ENCODE data around the gene TP53I13. TPM values are rescaled to one million over a fixed set of nuclear protein-coding genes. Genes with fewer than 3 reads are reported as not detected.
"Not testable (repeated sequence)": the region's sequence is repeated elsewhere in the genome, so short reads cannot be mapped to it uniquely, and the experiment has no call there.

The TP53I13 gene
- polyA plus RNA-seq, 2 of the 4 experiments (the other 2 are of a cell fraction), result 27.5 to 57.8 TPM

DNA sequence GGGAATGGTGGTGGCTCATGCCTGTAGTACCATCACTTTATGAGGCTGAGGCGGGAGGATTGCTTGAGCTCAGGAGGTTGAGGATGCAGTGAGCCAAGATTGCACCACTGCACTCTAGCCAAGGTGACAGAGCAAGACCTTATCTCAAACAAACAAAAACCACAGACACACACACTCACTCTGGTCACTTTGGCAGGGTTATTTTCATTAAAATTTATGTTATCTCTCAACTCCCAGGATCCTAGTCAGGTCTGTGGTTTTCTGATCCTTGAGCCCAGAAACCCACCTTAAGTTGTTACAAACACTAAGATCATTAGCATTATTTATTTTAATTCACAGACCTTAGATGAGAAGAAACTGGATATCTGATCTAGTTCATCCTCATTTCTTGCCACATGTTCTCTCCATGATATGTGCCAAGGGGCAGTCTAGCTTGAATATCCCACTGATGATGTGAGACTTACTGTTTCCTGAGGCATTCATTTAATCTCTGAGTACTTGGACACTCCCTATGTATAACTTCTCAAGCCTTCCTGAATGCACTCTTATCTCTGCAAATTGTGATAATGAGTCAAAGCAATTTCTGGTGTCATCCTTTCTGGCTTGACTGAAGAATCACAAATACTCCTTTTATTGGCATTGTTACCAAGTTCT, 11.3 kb upstream of the TP53I13 start:
- TF ChIP-seq, protein P1, sequence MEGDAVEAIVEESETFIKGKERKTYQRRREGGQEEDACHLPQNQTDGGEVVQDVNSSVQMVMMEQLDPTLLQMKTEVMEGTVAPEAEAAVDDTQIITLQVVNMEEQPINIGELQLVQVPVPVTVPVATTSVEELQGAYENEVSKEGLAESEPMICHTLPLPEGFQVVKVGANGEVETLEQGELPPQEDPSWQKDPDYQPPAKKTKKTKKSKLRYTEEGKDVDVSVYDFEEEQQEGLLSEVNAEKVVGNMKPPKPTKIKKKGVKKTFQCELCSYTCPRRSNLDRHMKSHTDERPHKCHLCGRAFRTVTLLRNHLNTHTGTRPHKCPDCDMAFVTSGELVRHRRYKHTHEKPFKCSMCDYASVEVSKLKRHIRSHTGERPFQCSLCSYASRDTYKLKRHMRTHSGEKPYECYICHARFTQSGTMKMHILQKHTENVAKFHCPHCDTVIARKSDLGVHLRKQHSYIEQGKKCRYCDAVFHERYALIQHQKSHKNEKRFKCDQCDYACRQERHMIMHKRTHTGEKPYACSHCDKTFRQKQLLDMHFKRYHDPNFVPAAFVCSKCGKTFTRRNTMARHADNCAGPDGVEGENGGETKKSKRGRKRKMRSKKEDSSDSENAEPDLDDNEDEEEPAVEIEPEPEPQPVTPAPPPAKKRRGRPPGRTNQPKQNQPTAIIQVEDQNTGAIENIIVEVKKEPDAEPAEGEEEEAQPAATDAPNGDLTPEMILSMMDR (IDR thresholded peaks at IDR 0.05), result no peak
- TF ChIP-seq JUN (IDR thresholded peaks at IDR 0.05), result 0 out of 5 replicates have a peak, but pooled peaks of 1 of the 2 experiments have one; percentile 21
- no peak for TF ChIP-seq POLR2A (IDR thresholded peaks at IDR 0.05; ENCODE audit: low read length)
- no peak for TF ChIP-seq NPAS2 (CRISPR knock-in tag; IDR thresholded peaks at IDR 0.05; ENCODE audit: borderline replicate concordance)
- TF ChIP-seq FOSL2 (IDR thresholded peaks at IDR 0.05), result no peak
- peak; percentile 4; the same call in 1 of the 2 replicates for TF ChIP-seq FOSL2 (CRISPR knock-in tag; IDR thresholded peaks at IDR 0.05)
- peaks cover 33% of the 10 kb centered on the region for H3K4me1 ChIP-seq
- POLR2A ChIA-PET, result interaction anchor here (1.4 to 2.3 kb wide), 2 partner anchors 9 to 24 kb away, joined by 3 to 10 read pairs; partner anchors contain the start of gene ABHD15
- peak overlapping the region in 1 of 2 experiments; percentile 20; a peak in 1 of 6 replicates for H3K27ac ChIP-seq
- FAIRE-seq, result no peak
- no peak for DNase-seq (ENCODE audit: low read depth in 1 of 2, low spot score in 1 of 2)
- CTCF ChIA-PET, result interaction anchor here (1.2 to 5.0 kb wide), 5 partner anchors 9 to 187 kb away, joined by 4 to 25 read pairs (median 11); no protein-coding TSS in a partner anchor
- ATAC-seq, result peak; percentile 21 to 53; a peak in 4 of 6 replicates
- H3K9me3 ChIP-seq, result no peaks in the 10 kb centered on the region
- H3K4me2 ChIP-seq, result peak overlapping the region; percentile 21; the same call in 2 of the 3 replicates
- WGBS (ENCODE audit: missing lambda C conversion rate), result 85% methylated on average over 1 of the region's 1 CpG
- H3K4me3 ChIP-seq, result no peak overlapping the region

DNA sequence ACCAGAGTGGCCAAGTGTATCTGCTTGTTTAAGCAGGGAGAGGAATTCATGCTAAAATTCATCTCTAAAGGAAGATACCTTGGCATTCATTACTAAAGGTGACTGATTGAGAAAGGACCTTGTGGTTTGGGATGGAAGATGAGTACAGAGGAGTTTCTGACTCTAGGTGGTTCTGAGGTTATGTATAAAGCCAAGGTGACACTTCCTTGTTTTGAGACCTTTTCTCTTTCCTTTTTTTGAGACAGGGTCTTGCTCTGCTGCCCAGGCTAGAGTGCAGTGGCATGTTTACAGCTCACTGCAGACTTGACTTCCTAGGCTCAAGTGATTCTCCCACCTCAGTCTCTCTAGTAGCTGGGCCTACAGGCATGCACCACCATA, 10.8 kb upstream of the TP53I13 start:
- DNase-seq (ENCODE audit: low read depth in 1 of 2, low spot score in 1 of 2) (no peak), ATAC-seq (no peak; a peak in 1 of 6 replicates), FAIRE-seq (peak; percentile 49)
- TF ChIP-seq ZSCAN20 (CRISPR knock-in tag; IDR thresholded peaks at IDR 0.05), result no peak
- Histone ChIP-seq H3K4me3 (no peak overlapping the region), H3K9me3 (no peaks in the 10 kb centered on the region), H3K27ac (0 out of 6 replicates have a peak overlapping the region, but pooled peaks of 1 of the 2 experiments have one; percentile 1), H3K4me2 (peak overlapping the region; percentile 21; the same call in 1 of the 3 replicates), H3K4me1 (peaks cover 33% of the 10 kb centered on the region)
- ChIA-PET POLR2A (interaction anchor here (1.4 to 2.3 kb wide), 2 partner anchors 8 to 23 kb away, joined by 3 to 10 read pairs; partner anchors contain the start of gene ABHD15), CTCF (interaction anchor here (1.2 to 5.0 kb wide), 4 partner anchors 10 to 187 kb away, joined by 4 to 25 read pairs (median 9); no protein-coding TSS in a partner anchor)

DNA sequence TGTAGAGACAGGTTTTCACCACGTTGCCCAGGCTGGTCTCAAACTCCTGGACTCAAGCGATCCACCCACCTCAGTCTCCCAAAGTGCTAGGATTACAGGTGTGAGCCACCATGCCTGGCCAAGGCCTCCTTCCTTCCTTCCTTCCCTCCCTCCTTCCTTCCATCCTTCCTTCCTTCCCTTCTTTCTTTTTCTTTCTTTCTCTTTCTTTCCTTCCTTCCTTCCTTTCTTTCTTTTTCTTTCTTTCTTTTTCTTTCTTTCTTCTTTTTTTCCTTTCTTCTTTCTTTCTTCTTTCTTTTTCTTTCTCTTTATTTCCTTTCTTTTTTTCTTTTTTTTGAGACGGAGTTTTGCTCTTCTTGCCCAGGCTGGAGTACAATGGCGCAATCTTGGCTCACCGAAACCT, 10.4 kb upstream of the TP53I13 start:
- WGBS (ENCODE audit: missing lambda C conversion rate), result 88% methylated on average over 5 of the region's 5 CpGs
- POLR2A ChIA-PET, result interaction anchor here (0.7 kb wide), 1 partner anchor 188 kb away, joined by 3 read pairs; no protein-coding TSS in a partner anchor
- not testable (repeated sequence) for H3K9me3 ChIP-seq; H3K4me2 ChIP-seq; FAIRE-seq; H3K4me3 ChIP-seq; DNase-seq (ENCODE audit: low read depth in 1 of 2, low spot score in 1 of 2); ATAC-seq
- H3K27ac ChIP-seq, result 0 out of 6 replicates have a peak overlapping the region, but pooled peaks of 1 of the 2 experiments have one; percentile 1
- CTCF ChIA-PET, result interaction anchor here (2.6 to 5.0 kb wide), 3 partner anchors 13 to 188 kb away, joined by 7 to 25 read pairs (median 11); no protein-coding TSS in a partner anchor
- H3K4me1 ChIP-seq, result peaks cover 33% of the 10 kb centered on the region

DNA sequence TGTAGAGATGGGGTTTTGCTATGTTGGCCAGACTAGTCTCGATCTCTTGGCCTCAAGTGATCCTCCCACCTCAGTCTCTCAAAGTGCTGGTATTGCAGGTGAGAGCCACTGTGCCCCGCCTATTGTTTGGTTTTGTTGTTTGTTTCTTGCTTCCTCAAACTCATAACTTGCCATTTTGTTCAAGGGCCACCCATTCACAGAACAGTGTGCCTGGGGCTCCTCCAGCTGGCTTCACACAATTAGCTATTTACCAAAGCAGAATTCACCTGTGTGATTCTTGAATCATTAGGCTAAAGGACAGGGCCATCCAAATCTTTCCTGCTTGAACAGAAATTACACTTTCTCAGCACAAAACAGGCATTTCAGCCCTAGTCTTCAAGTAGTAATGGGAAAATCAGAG, 8.9 kb upstream of the TP53I13 start:
- DNase-seq (ENCODE audit: low read depth in 1 of 2, low spot score in 1 of 2) (no peak), FAIRE-seq (no peak), ATAC-seq (no peak)
- ChIA-PET CTCF (interaction anchor here (0.6 to 22.8 kb wide), 4 partner anchors 21 to 1145 kb away, joined by 3 to 383 read pairs (median 7); no protein-coding TSS in a partner anchor), POLR2A (no interaction called here)
- Histone ChIP-seq H3K9me3 (no peaks in the 10 kb centered on the region), H3K4me1 (peaks cover 35% of the 10 kb centered on the region), H3K4me2 (no peak overlapping the region), H3K4me3 (no peak overlapping the region), H3K27ac (no peak overlapping the region)
- TF ChIP-seq RAD21 (conservative IDR thresholded peaks at IDR 0.05 in 1 of 2, IDR thresholded peaks at IDR 0.05 in 1 of 2) (no peak), BHLHE40 (IDR thresholded peaks at IDR 0.05; ENCODE audit: low read depth, low read length) (no peak), POLR2AphosphoS2 (conservative IDR thresholded peaks at IDR 0.05; ENCODE audit: low read length) (no peak), MYC (IDR thresholded peaks at IDR 0.05; ENCODE audit: borderline replicate concordance, low read length) (no peak), FOSL2 (IDR thresholded peaks at IDR 0.05) (no peak), FOSL2 (CRISPR knock-in tag; IDR thresholded peaks at IDR 0.05) (no peak), MAFK (IDR thresholded peaks at IDR 0.05; ENCODE audit: partially characterized antibody) (no peak), RNF2 (IDR thresholded peaks at IDR 0.05; ENCODE audit: borderline replicate concordance, low read depth) (no peak), SREBF2 (IDR thresholded peaks at IDR 0.05) (no peak)
- WGBS (ENCODE audit: missing lambda C conversion rate), result 88% methylated on average over 2 of the region's 2 CpGs

Measured in A549 (cell line).